ENCODE data around the gene TMEM79.
A peak's percentile ranks its signal among the peaks of the same experiment; 100 is the strongest.

TMEM79 gene

GRCh38 chr1:156276966-156277381, 7.2 kb upstream of the TMEM79 start:
- no peak for TF ChIP-seq CTCF (IDR thresholded peaks at IDR 0.05; ENCODE audit: borderline replicate concordance, insufficient read depth, low read depth, low read length)
- no peak overlapping the region for H3K4me3 ChIP-seq (ENCODE audit: low read depth, low read length)

- no peak for TF ChIP-seq CTCF (IDR thresholded peaks at IDR 0.05; ENCODE audit: borderline replicate concordance, insufficient read depth, low read depth, low read length)
- no peak overlapping the region for H3K4me3 ChIP-seq (ENCODE audit: low read depth, low read length)
Measured at GRCh38 chr1:156279837-156280236, 4.3 kb upstream of the TMEM79 start.

- TF ChIP-seq CTCF (IDR thresholded peaks at IDR 0.05; ENCODE audit: borderline replicate concordance, insufficient read depth, low read depth, low read length), result peak; percentile 26; the same call in 1 of the 2 replicates
- peak overlapping the region; percentile 91 for H3K4me3 ChIP-seq (ENCODE audit: low read depth, low read length)
Measured at GRCh38 chr1:156281281-156281680, 2.8 kb upstream of the TMEM79 start.

GRCh38 chr1:156281693-156282478, 2.2 kb upstream of the TMEM79 start:
- H3K4me3 ChIP-seq (ENCODE audit: low read depth, low read length), result peak overlapping the region; percentile 91
- no peak for TF ChIP-seq CTCF (IDR thresholded peaks at IDR 0.05; ENCODE audit: borderline replicate concordance, insufficient read depth, low read depth, low read length)

GRCh38 chr1:156282479-156283222, 1.5 kb upstream of the TMEM79 start, which contains the start of gene SMG5:
Gene SMG5, minus strand, starts transcription at chr1:156282825. Its CDS starts 145 bp downstream, at chr1:156282680.
- H3K4me3 ChIP-seq (ENCODE audit: low read depth, low read length), result peak within 1 kb of the TSS; percentile 91
- TF ChIP-seq CTCF (IDR thresholded peaks at IDR 0.05; ENCODE audit: borderline replicate concordance, insufficient read depth, low read depth, low read length), result no peak

GRCh38 chr1:156283521-156283920, 604 bp upstream of the TMEM79 start:
- peak overlapping the region; percentile 91 for H3K4me3 ChIP-seq (ENCODE audit: low read depth, low read length)
- TF ChIP-seq CTCF (IDR thresholded peaks at IDR 0.05; ENCODE audit: borderline replicate concordance, insufficient read depth, low read depth, low read length), result no peak
